GM18508 (cell line): ENCODE results near the gene CNTFR.

Source experiments
- ATAC-seq: cut with Tn5 transposase; IDR thresholded peaks from one replicate; pipeline ENCODE4 v1.9.1; 2021; ENCODE audit warnings: moderate number of reproducible peaks; ENCODE audit not compliant: insufficient read depth, unreplicated experiment

The CNTFR gene

DNA sequence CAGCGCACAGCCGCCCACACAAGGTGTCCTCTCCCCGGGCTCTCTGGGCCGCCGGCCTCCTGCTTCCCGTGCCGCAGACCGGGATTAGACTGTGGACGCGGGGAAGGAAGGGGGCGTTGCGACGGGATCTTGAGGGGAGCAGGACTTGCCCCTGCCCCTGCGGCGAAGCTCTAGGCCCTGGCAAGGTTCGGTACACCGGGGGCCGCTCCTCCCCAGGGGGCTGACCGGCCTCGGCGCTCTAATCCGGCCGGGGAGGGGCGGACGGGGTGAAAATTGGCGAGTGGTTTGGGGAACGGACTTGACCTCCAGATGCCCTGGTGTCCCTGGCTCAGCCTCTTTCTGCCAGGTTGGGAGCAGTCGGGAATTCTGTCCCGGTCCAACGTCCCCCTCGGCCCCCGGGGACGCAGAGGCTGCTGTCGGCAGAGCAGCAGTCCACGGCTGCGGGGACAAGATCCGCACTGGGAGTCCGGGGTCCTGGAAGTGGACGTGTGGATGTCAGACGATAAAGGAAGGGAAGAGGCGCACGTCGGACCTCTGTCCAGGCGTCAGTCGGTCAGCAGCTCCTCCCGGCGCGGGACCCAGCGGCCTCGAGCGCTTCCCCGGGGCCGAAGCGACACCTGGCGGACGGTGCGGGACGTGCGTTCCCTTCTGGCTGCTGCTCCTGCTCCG is 1.9 kb upstream of the CNTFR start:
- no peak for ATAC-seq

DNA sequence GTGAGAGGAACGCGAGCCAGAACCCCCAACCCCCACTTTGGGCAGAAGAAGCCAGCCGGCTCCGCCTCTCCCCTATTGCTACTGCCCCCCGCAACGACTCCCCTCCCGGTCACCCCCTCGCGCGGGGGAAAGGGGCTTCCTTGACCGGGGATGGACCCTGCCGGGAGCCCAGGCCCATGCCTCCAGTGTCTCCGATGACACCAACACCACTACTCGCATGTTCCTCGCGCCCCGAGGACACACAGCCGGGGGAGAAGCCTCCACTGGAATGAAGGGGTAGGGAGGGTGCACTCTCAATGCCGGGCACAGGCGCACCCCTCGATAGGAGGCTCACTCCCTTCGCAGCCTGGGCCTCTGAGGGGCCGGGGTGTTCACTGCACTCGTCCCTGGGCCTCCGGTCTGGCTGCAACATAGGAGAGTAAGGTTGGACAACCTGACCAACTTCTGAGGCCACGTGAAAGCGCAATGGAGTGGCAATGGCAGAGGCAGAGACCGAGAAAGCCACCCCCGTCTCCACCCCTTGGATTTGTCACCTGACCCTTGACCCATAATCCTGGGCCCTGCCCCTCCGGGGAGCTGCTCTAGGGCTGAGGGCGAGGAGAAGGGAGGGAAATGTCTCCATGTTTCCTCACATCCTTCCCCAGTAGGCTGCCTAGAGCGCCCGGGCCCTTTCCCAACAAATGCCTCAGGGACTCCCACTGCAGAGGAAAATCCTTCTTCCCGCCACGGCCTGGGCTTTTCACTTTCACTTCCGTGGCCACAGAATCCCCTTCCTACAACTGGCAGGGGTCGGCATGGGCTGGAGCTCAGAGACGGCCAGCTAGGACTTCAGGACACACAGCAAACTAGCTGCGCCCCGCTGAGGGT is 1.1 kb upstream of the CNTFR start:
- ATAC-seq = no peak

DNA sequence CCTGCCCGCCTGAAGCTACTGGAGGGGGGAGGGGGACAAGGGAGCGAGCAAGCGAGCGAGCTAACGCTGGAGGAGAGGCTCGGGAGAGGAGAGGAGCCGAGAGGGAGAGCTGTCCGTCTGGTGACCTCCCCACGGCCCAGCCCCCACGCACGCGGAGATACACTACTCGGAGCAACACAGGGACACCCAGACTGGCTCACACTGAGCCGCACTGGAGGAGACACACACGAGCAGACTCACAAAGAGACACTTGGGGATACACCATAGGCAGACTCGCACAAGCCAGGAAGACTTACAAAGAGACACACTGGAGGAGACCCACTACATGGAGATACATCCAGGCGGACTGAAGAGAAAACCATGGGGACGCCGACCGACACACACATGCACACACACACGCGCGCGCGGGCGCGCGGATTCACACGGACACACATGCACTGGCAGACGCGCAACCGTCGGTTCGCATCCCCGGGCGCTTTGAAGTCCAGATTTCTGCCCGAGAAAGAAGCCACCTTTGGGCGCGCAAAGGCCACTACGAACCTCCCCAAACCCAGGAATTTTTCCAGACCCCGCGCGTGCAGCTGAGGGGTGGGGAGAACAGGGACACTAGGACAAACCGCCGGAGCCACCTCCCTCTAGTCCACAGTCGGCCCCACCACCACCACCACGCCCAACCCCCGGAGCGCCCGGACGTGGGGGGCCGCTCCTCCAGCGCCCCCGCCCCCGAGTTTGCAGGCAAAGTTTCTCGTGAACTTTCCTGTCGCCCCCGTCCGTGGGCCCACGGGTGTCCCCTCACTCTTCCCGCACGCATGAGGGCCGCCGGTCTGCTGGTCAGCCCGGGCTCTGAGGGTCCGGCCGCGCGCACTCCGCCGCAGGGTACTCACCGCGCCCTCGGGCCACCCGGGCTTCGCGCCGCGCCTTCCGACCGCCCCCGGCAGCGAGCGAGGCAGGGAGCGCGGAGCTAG is 571 bp downstream of the CNTFR start:
- ATAC-seq = no peak

DNA sequence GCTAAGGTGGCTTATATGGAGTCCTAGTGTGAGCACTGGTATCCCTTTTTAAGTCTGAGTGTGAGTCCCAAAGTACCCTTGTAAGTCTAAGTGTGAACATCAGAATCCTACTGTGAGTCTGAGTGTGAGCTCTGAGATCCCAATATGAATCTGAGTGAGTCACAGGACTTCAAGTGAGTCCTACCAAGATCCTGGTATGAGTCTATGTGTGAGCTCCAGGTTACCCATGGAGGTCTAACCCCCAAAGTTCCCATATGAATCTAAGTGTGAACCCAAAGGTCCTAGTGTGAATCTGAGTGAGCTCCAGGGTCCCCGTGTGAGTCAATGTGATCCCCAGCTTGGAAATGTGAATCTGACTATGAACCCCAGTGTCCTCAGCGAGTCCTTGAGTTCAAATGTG is 2.3 kb downstream of the CNTFR start:
- ATAC-seq = no peak

DNA sequence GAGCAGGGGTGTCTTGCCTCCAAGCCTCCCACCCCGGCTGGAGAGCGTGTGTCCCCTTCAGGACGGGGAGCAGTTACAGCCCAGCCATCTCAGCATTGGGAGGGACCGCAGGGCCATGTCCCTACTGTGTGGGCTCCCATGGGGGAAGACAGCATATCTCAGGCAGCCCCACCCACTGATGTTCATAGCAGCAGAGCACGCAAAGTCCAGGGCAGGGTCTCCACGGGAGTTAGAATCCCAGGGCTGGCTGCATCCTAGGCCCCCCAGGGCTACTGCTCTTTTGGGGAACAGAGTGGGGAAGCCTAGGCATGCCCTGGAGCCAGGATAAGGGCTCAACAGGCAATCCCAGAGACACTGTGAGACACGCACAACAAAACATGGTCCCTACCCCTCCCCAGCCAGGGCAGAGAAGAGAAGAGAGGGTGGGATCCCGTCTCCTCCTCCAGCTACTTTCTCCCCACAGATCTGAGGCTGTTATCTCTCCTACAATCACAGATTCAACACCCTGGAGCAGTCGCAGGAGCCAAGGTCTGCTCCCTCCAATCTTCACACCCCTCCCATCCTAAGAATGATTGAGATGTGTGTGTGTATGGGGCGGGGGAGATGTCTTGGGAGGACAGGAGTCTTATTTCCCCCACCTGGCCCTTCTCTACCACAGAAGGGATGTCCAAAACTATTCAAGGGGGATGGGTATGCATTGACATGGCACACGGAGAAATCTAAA is 3.4 kb downstream of the CNTFR start:
- no peak for ATAC-seq

DNA sequence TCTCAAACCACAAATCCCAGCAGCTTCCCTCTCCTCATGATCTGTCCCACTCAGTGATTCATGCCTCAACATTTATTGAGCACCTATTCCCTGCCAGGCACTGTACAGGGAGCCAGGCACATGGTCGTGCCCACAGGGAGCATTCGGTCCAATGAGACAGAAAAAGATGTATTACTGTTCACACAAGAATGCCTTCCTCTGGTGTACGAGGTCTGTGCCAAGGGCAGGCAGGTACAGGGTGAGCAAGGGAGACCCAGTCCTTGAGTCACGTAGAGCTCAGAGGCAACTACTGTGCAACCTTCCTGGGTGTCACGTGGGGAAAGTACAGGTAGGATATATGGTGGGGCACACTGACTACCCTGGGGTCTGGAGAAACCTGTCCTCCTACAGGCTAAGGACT is 4.6 kb downstream of the CNTFR start:
- ATAC-seq = no peak

DNA sequence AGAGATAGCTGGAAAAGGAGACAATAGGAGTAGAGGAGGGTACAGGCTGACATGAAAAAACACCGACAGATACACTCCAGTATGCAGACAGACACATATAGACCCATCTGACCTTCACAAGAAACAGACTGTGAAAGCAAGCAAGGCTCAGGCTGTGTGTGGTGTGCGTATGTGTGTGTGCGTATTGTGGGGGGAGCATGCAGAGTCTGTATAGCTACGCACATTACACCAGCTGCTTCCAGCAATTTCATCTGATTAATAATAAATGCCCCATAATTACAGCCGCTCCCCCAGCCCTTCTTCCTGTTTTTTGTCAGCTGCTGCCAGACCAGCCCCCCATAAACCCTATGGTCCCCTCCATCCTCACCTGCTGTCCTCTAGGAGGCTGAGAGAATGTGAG is 6.7 kb downstream of the CNTFR start:
- ATAC-seq = no peak

DNA sequence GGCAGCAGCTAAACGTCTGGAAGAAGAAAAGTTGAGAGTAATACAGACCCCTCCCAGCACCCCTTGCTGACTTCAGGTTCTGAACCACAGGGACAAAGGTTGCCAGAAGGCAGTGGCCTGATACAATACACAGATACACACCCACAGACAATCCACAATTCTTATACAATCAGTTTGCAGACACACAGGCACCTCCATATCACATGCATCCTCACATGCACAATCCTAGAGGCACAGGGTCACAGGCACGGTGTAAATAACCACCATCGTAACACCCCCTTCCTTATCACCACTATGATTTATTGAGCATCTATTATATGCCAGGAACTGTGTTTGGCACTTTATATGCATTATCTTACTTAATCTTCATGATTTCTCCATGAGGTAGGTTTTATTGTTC is 8.2 kb downstream of the CNTFR start:
- no peak for ATAC-seq

DNA sequence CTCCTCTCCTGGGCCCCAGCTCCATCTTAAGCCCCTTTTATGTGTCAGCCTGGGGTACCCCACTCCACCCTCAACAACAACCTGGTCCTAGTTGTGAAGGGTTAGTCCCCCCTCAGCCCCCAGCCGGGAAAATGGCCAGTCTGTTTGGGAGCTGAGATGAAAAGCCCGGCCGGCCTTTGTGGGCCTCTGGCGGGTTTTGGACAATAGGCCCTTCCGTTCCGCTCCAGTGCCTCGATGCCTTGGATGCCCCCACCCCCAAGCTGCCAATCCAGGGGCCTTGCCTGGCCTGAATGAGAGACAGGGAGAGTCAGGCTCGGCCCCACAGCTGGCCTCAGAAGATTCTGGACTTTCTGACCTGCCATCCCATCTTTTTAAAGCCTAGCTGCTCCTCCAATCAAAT is 9.2 kb downstream of the CNTFR start:
- ATAC-seq = no peak

DNA sequence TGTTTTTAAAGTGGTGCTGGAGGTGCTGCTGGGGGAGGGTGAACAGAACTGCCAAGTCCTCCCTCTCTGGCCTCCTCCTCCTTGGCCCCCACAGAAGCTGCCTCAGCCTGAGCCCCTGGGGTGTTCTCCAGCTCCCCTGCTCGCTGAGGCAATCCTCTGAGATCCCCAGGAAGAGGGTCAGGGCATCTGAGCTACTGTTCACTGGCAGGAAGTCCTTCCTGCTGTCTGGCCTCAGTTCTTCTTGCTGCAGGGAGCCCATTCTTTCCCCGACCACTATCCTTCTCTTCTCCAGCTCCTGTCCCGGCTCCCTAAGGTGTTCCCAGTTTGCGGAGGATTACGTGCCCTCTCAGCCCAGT is 9.7 kb downstream of the CNTFR start:
- no peak for ATAC-seq

DNA sequence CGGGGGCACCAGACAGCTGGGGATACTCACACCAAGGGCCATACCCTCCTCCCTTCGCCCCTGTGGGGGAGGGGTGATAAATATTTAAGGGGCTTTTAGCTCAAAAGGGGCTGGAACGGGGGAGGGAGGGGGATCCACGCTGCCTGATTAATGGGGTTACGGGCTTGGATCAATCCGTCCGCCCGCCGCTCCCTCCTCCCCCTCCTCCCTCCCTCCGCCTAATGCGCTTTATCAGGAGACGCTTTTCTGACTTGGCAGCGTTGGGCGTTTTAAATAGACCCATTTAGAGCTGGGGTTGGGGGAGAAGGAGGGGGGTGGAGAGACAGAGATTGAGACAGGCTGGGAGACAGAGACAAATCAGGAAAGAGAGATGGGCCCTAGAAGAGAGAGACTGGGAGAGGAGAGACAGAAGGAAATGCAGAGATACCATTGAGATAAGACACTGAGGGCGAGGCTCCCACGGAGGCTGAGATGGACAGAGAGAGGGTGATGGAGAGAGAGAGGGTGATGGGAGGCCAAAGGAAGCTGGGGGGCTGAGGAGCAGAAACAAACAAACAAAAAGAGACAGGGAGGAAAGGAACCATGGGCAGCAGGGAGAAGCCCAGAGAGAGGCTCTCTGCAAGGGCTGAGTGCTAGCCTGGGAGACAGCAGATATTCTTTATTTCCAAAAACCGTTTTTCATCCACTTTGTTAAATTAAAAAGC is 10.3 kb downstream of the CNTFR start:
- no peak for ATAC-seq

DNA sequence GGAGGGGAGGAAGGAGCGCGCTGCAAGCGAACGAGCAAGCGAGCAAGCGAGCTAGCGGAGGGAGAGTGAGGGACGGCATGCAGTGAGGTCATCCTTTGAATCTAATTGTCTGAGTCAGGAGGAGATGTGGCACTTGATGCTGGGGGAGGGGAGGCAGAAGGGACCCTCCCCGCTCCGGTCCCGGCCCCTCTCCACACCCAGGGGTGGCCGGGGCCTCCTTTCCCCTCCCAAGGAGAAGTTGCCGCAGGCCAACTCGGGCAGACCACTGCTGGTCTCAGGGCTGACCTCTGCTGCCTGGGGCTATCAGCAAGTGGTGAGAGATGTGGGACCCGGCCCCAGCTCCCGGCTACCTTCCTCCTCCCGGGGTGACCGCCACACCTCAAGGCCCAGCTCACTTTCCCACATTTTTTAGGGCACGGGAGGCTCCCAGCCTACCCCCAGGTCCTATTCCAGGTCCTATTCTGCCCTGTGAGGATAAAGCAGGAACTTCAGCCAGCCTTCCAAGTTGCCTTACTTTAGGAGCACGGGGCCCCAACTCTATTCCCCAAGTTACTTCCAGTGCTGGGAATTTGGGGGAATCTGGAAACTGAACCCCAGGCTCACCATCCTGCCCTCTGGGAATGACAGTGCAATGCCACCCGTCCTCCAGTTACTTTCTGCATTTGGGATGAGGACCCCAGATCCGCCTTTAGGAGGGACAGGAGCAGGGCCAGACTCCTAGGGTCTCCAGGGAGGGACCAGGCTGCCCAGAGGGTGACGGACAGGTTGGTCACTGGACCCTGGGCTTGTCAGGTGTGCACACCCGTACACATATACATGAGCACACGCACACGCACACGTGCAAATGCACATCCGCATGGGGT is 11.1 kb downstream of the CNTFR start:
- ATAC-seq = no peak

DNA sequence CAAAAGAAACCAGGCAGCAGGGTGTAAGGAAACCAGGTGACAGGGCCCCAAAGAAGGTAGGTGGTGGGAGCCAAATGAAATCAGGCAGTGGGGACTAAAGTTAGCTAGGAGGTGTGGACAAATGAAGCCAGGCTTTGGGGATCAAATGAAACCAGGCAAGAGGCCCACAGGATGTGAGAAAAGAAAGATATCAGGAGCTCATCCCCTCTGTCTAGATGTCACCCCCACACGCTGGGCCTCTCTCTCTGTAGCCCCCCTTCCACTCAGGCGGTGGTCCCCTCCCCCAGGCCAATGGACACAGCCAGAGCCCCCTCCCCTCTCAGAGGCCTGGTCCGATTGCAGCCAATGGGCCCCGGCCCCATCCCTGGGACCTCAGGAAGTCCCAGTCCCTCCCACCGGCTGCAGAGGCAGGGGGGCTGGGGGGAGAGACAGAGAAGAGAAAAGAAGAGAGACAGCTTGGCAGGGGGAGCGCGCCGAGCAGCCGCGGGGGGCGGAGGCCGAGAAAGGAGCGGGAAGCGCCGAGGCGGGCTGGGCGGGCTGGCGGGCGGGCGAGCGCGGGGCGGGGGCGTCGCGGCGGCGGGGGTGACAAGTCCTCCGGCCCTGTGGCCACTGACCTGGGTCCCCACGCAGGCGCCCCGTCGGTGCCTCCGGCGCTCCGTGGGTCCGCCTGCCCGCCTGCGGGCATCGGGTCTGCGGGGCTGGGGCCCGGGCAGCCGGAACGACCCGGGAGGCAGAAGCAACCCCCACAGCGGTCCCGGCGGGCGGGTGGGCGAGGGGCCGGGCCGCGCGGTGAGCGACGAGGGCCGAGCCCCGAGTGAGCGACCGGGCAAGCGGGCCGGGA is 11.9 kb downstream of the CNTFR start:
- no peak for ATAC-seq

DNA sequence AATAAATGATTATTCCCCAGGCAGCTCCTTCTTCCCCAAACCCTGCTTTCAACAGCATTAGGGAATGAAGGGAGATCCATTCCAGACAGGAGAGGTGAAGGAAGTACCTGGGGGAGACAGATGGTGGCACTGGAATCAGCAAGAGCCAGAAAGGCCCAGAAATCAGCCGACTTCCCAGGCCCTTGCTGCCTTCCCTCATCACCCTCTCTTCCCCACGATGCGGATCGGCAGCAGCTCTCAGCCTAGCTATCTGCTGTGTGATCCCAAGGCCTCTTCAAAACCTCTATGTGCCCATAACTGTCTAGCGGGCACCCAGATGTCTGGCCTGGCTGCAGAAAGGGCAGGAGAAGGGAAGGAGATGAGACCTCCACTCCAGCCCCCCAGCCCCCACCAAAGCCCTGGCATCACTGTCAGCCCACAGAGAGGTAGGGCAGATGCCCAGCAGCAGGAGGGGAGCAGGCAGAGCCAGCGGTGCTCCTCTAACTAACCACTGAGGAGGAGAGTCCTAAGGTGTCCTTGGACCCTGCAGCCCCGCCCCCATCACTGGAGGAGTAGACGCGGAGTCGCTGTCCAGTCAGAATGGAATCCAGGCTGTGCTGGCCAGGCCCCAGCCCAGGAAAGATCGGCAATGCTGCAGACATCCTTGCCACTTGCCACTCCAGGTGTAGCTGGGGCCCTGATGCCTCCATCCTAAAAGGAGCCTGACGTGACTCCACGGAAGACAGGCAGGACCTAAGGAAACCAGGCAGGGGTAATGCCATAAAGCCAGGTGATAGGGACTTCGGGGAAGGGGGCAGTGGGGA is 12.7 kb downstream of the CNTFR start:
- no peak for ATAC-seq

DNA sequence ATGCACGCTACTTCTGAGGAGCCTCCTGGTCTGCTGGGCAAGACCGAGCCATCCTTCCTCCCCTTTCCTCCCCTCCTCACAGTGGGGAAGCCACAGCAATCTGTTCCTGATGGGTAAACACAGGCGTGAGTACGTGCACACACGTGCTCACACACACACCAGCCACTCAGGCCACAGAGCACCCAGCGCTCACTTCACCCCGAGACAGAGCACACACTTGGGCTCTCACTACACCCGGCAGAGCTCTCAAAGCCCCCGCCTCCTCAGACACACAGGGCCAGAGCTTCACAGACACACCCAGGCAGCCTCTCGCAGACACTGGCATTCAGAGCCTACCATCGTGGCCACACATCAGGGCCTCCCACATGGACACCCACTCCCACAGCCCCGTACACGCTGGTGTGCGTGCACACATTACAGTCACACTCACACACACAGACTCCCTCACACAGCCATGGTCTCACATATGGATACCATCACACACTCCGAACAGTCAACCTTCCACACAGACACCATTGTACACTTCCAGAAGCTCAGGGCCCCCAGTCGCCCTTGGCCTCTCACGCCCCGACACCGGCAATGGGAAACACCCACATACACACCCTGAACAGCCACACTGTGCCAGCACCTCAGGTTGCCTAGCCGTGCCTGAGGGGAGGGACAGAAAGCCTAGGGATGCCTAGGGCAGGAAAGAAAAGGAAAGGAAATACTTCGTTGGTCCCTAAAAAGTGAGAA is 13.5 kb downstream of the CNTFR start:
- ATAC-seq = no peak

DNA sequence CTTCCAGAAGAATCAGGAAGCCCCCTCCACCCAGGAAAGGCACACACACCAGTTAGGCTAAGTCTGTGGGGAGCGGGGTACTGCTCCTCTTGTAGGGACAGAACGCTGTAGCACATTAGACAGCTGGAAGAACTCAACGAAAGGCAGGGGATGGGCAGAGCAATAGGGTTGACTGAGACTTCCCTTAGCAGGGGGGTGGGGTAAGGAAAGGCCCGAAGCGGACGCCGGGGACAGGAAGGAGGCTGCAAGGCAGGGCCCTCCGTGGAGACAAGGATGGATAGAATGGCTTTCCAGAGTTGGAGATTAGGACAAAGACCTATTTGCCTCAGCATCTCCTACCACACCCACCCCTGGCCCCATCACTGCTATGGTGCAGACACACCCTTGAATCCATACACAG is 14.3 kb downstream of the CNTFR start:
- ATAC-seq = no peak
